Osteocyte (in vitro differentiated cells): Measurements from ENCODE around the gene NLE1. TPM values are rescaled to one million over a fixed set of nuclear protein-coding genes. Genes with fewer than 3 reads are reported as not detected.

Experiments
- DNase-seq: peaks from one replicate; pipeline ENCODE4 v3.0.0; 2021; ENCODE audit warnings: mixed read lengths; ENCODE audit not compliant: unreplicated experiment; ENCODE audit errors: extremely low spot score
- H3K27ac Mint-ChIP-seq: one replicate; pipeline ENCODE4 v1.8.0; 2021; ENCODE audit warnings: mild to moderate bottlenecking, mixed read lengths; ENCODE audit not compliant: unreplicated experiment
- H3K27me3 Mint-ChIP-seq: one replicate; pipeline ENCODE4 v1.8.0; 2021; ENCODE audit warnings: mixed read lengths; ENCODE audit not compliant: unreplicated experiment
- H3K36me3 Mint-ChIP-seq: one replicate; pipeline ENCODE4 v1.8.0; 2021; ENCODE audit warnings: mixed read lengths; ENCODE audit not compliant: unreplicated experiment
- H3K4me1 Mint-ChIP-seq: one replicate; pipeline ENCODE4 v1.8.0; 2021; ENCODE audit warnings: mixed read lengths; ENCODE audit not compliant: unreplicated experiment
- H3K4me3 Mint-ChIP-seq: one replicate; pipeline ENCODE4 v1.8.0; 2021; ENCODE audit warnings: mild to moderate bottlenecking, moderate library complexity, mixed read lengths; ENCODE audit not compliant: unreplicated experiment
- H3K9me3 Mint-ChIP-seq: one replicate; pipeline ENCODE4 v1.8.0; 2021; ENCODE audit warnings: mixed read lengths; ENCODE audit not compliant: unreplicated experiment
- total RNA-seq: library from RNA; stranded (reverse); gene quantifications from 2 replicates; pipeline ENCODE4 v1.2.1, GENCODE V29; 2021
- TF ChIP-seq, protein P1 (sequence below): fragments of 200-600 bp; sonication (generic); IDR thresholded peaks from 2 replicates; pipeline ENCODE4 v1.5.0; 2021; ENCODE audit warnings: antibody characterized with exemption, mild to moderate bottlenecking, moderate library complexity

Gene NLE1
- total RNA-seq, 1 donor from 2014 or later = 10.7 TPM

DNA sequence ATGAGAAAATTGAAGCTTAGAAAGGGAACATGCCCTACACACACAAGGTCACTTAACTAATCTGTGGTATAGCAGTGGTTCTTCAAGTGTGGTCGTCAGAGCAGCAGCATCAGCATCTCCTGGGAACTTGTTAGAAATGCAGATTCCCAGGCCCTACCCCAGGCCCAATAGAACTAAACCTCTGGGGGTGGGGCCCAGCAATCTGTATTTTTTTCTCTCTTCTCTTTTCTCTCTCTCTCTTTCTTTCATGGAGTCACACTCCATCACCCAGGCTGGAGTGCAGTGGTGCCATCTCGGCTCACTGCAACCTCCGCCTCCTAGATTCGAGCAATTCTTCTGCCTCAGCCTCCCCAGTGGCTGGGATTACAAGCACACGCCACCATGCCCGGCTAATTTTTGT is 3.9 kb downstream of the NLE1 start:
- DNase-seq = no peak
- H3K36me3 Mint-ChIP-seq = peaks cover 25% of the 10 kb centered on the region
- no peaks in the 10 kb centered on the region for H3K9me3 Mint-ChIP-seq
- no peaks in the 10 kb centered on the region for H3K27me3 Mint-ChIP-seq
- H3K4me3 Mint-ChIP-seq = no peak overlapping the region
- TF ChIP-seq, protein P1, sequence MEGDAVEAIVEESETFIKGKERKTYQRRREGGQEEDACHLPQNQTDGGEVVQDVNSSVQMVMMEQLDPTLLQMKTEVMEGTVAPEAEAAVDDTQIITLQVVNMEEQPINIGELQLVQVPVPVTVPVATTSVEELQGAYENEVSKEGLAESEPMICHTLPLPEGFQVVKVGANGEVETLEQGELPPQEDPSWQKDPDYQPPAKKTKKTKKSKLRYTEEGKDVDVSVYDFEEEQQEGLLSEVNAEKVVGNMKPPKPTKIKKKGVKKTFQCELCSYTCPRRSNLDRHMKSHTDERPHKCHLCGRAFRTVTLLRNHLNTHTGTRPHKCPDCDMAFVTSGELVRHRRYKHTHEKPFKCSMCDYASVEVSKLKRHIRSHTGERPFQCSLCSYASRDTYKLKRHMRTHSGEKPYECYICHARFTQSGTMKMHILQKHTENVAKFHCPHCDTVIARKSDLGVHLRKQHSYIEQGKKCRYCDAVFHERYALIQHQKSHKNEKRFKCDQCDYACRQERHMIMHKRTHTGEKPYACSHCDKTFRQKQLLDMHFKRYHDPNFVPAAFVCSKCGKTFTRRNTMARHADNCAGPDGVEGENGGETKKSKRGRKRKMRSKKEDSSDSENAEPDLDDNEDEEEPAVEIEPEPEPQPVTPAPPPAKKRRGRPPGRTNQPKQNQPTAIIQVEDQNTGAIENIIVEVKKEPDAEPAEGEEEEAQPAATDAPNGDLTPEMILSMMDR = no peak
- H3K27ac Mint-ChIP-seq = no peak overlapping the region
- H3K4me1 Mint-ChIP-seq = peaks cover 13% of the 10 kb centered on the region

DNA sequence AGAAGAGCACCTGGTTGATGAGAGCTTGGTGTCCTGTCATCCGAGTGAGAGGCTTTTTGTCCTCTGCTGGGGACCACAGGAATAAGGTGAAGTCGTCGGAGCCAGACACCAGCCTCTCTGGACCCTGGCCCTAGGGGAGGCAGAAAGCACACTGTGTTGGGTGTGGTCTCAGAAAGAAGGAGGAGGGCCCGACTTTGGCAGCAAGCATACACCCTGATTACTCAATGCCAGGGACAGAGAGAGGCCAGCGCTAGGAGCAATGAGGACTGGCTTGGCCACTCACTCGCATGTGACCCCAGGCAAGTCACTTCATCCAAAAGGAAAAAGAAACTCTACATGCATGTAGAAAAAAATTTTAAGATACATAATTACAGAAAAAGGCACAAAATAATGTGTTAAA is 6.8 kb downstream of the NLE1 start:
- no peak overlapping the region for H3K27ac Mint-ChIP-seq
- no peaks in the 10 kb centered on the region for H3K9me3 Mint-ChIP-seq
- no peak for DNase-seq
- no peaks in the 10 kb centered on the region for H3K27me3 Mint-ChIP-seq
- TF ChIP-seq, protein P1 = no peak
- peaks cover 28% of the 10 kb centered on the region for H3K36me3 Mint-ChIP-seq
- no peaks in the 10 kb centered on the region for H3K4me1 Mint-ChIP-seq
- H3K4me3 Mint-ChIP-seq = no peak overlapping the region

DNA sequence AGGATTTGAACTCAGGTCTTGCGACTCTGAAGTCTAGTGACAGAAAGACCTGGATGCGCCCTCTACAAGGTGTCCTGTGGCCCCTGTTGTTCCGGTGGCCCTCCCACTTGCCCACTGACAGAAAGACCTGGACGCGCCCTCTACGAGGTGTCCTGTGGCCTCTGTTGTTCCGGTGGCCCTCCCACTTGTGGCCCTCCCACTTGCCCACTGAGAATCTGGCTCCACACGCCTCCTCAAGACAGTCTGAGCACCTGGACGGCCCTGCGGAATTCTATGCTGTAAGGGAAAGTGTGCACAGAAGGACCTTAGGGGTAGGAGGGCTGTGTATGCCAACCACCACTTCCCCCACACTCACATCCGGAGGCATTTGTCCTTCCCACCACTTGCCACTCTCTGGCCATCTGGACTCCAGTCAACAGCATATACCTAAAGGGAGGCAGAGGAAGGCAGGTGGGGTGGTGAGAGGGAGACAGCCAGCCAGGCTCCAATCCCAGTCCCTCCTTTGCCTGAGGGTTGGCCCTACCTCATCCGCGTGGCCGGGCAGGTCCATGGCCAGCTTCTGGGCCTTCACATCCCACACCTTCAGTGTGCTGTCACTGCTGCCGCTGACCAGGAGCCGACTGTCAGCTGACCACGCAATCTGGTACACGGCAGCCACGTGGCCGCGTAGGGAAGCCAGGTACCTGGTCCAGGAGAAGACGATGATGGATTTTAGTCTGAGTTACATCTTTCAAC is 9.1 kb downstream of the NLE1 start:
- no peak overlapping the region for H3K27ac Mint-ChIP-seq
- no peaks in the 10 kb centered on the region for H3K27me3 Mint-ChIP-seq
- H3K4me1 Mint-ChIP-seq = peaks cover 5% of the 10 kb centered on the region
- H3K36me3 Mint-ChIP-seq = peaks cover 23% of the 10 kb centered on the region
- no peaks in the 10 kb centered on the region for H3K9me3 Mint-ChIP-seq
- H3K4me3 Mint-ChIP-seq = no peak overlapping the region
- DNase-seq = no peak
- TF ChIP-seq, protein P1 = no peak

DNA sequence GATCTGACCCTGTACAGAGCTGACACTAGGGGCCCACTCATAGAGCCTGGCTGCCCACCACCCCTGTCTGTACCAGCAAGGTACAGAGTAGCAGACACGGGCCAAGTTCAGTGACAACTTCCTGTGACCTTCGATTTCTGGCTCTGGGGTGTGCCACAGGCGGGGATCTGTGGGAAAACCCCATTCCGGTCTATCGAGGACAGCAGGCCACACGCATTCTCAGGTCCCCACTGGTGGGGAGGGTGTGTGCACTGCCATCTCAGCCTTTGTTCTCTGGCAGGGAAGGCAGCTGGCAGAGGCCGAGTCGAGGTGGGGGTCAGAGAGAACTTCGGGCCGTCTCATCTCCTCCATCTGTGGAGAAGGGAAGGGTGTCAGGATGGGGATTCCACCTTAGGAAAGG is 10.0 kb downstream of the NLE1 start:
- no peak overlapping the region for H3K27ac Mint-ChIP-seq
- TF ChIP-seq, protein P1 = no peak
- DNase-seq = no peak

DNA sequence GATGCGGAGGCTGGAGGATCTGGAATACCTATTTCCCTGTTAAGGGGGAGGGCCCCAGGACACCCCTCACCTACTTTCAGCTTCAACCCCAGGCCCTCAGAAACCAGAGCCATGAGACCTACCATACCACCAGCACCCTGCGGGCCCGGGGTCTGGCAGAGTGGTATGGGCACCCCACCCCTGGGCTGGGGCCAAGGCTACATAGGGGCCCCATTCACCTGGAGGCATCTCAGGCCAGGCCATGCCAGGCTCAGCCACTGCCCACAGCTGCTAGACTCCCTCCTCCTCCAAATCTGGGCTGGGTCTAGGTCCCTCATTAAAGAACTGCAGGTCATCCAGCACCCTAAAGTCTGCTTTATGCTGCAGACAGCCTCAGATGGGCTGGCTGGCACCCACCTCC is 11.7 kb downstream of the NLE1 start:
- DNase-seq = no peak
- Mint-ChIP-seq H3K9me3 (no peaks in the 10 kb centered on the region), H3K4me3 (no peak overlapping the region), H3K36me3 (peaks cover 13% of the 10 kb centered on the region), H3K4me1 (peaks cover 8% of the 10 kb centered on the region), H3K27ac (no peak overlapping the region), H3K27me3 (no peaks in the 10 kb centered on the region)
- TF ChIP-seq, protein P1 = no peak

More for the DNA sequence above, 10.0 kb downstream of the NLE1 start:
- no peaks in the 10 kb centered on the region for H3K9me3 Mint-ChIP-seq
- no peak overlapping the region for H3K4me3 Mint-ChIP-seq
- H3K27me3 Mint-ChIP-seq = no peaks in the 10 kb centered on the region
- H3K36me3 Mint-ChIP-seq = peaks cover 22% of the 10 kb centered on the region
- H3K4me1 Mint-ChIP-seq = peaks cover 8% of the 10 kb centered on the region
